HG02938 (cell line): ENCODE measurements around the gene NCOA1.
A peak's percentile ranks its signal among the peaks of the same experiment; 100 is the strongest.
"Not testable (repeated sequence)": the region's sequence is repeated elsewhere in the genome, so short reads cannot be mapped to it uniquely, and the experiment has no call there.

Experiments
- ATAC-seq: cut with Tn5 transposase; IDR thresholded peaks from one replicate; pipeline ENCODE4 v1.9.1; 2021; ENCODE audit warnings: mild to moderate bottlenecking, moderate library complexity; ENCODE audit not compliant: unreplicated experiment

The NCOA1 gene

GRCh38 chr2:24771764-24772586, 280.9 kb downstream of the NCOA1 start:
- no peak for ATAC-seq

- no peak for ATAC-seq
Measured at GRCh38 chr2:24774373-24774772, 283.3 kb downstream of the NCOA1 start.

- no peak for ATAC-seq
Measured at GRCh38 chr2:24779116-24779515, 288.1 kb downstream of the NCOA1 start.

GRCh38 chr2:24783641-24784040, 292.6 kb downstream of the NCOA1 start:
- ATAC-seq = no peak

GRCh38 chr2:24785671-24786321, 294.7 kb downstream of the NCOA1 start:
- ATAC-seq = no peak

- ATAC-seq = no peak
Measured at GRCh38 chr2:24787532-24787931, 296.5 kb downstream of the NCOA1 start.

- ATAC-seq = no peak
Measured at GRCh38 chr2:24788816-24789215, 297.8 kb downstream of the NCOA1 start.

GRCh38 chr2:24791452-24791851, 300.4 kb downstream of the NCOA1 start:
- ATAC-seq = no peak

GRCh38 chr2:24792542-24792873, 301.5 kb downstream of the NCOA1 start:
- peak; percentile 30 for ATAC-seq

GRCh38 chr2:24792874-24793760, 302.1 kb downstream of the NCOA1 start, which contains the start of the genes CENPO and PTRHD1:
CENPO (plus strand) TSS chr2:24793425; CDS start chr2:24793920, 495 bp downstream.
PTRHD1 (minus strand) TSS chr2:24793391; CDS start chr2:24793377, 14 bp downstream.
- ATAC-seq = peak; percentile 88

- ATAC-seq = no peak
Measured at GRCh38 chr2:24793761-24794435, 302.8 kb downstream of the NCOA1 start.

- ATAC-seq = no peak
Measured at GRCh38 chr2:24797644-24798043, 306.6 kb downstream of the NCOA1 start.

- ATAC-seq = not testable (repeated sequence)
Measured at GRCh38 chr2:24800487-24800886, 309.4 kb downstream of the NCOA1 start.

GRCh38 chr2:24805811-24806660, 315.0 kb downstream of the NCOA1 start:
- not testable (repeated sequence) for ATAC-seq

GRCh38 chr2:24806661-24807036, 315.6 kb downstream of the NCOA1 start:
- ATAC-seq = no peak

- ATAC-seq = no peak
Measured at GRCh38 chr2:24809316-24810007, 318.4 kb downstream of the NCOA1 start.

GRCh38 chr2:24813691-24814137, 322.7 kb downstream of the NCOA1 start:
- ATAC-seq = no peak

GRCh38 chr2:24814516-24814915, 323.5 kb downstream of the NCOA1 start:
- no peak for ATAC-seq

GRCh38 chr2:24815171-24815570, 324.1 kb downstream of the NCOA1 start:
- no peak for ATAC-seq
